GM19397 (cell line): ENCODE measurements around the gene HK3.

Experiments used
- ATAC-seq: cut with Tn5 transposase; IDR thresholded peaks from one replicate; pipeline ENCODE4 v1.9.1; 2021; ENCODE audit warnings: mild to moderate bottlenecking, moderate library complexity; ENCODE audit not compliant: unreplicated experiment

HK3 gene

GRCh38 chr5:176902911-176903664 lies 3.9 kb upstream of the HK3 start:
- no peak for ATAC-seq

DNA sequence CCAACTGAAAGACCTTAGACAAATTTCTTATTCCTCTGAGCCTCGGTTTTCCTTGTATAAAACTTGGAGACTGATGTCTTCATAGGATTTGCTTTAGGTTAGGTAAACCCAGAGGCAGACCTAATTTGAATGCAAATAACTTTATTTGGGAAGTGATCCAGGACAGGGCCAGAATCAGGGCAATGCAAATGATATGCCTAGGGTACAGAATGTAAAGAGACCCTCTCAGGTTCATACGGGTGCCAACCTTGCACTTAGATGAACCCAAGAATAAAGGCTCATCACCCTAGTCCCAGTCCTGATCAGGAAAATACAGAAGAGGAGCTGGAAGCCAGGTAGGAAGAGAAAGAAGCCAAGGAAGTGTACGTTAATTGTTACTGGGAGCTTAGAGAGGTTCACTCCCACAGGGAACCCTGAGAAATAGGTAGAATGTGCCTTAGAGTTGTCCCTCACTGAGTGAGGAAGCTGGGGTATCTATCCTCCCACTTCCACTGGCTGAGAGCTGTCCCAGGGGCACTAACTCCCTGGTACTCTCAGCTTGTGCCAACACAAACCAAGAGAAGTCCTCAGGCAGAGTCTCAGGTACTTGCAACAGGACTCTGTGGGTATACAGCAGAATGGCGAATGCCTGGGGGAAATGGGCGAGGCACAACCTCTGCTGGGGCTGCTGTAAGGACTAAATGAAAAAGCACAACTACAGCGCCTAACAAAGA lies 3.1 kb upstream of the HK3 start:
- no peak for ATAC-seq

DNA sequence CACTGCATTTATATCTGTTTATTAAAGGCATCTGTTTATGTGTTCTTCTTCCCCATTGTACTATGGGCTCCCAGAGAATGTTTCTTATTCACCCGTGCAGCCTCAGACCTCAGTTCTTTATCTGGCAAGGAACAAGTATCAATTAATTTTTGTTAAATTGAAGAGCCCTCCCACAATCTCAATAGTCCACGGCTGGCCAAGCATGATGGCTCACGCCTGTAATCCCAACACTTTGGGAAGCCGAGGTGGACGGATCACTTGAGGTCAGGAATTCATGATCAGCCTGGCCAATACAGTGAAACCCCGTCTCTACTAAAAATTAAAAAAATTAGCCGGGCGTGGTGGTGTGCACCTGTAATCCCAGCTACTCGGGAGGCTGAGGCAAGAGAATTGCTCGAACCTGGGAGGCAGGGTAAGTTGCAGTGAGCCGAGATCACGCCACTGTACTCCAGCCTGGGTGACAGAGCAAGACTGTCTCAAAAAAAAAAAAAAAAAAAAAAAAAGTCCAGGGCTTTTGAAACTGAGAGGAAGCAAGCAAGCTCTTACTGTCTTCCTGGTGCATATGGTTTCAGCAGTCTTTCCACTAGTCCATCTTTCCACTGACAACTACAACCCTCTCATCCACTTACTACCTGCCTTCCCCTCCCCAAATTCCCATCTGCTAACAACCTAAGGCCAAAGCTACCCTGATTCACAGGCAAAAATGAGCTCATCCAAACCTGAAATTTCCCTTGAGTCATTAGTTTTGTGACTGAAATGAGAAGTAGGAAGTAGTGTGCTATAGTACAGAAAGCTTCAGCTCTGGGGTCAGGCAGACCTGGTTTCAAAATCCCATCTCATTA lies 2.3 kb upstream of the HK3 start:
- no peak for ATAC-seq

GRCh38 chr5:176900780-176901204 lies 1.6 kb upstream of the HK3 start:
- ATAC-seq, result no peak

DNA sequence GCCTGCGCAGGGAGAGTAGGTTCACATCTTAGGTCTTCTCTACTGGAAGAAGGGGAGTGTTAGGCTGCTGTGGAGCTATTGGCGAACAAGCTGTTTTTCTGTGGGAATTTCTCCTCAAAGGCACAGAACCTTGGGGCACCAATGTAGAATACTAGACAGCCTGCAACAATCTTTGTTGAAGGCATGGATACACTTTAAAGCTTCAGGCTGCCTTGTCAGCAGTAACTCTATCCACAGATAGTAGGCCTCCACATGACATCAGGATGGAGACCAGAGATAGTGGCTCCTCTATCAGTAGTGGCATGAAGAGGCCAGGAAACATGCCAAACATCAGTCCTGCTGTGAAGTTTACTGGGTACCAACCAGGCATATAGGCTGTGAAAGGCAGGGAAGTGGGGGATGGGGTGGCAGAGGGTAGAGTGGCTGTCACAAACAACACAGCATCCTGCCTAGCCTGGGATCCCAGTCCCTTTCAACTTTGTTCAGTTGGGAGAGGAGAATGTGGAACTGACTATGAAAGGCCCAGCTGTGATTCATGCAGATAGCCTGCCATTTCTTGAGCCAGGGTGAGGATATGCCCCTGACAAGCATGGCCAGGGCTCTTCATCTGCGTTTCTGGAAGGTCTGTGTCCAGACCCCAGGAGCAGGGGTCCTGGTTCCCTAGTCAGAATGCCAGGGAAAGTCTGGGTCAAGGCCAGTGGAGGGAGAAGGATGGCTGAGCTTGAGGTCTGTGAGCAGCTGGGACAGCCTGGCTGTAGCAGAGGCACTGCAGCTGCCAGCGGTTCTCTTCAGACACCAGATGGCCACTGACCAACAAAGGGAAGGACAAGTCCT lies 1.0 kb upstream of the HK3 start:
- no peak for ATAC-seq

DNA sequence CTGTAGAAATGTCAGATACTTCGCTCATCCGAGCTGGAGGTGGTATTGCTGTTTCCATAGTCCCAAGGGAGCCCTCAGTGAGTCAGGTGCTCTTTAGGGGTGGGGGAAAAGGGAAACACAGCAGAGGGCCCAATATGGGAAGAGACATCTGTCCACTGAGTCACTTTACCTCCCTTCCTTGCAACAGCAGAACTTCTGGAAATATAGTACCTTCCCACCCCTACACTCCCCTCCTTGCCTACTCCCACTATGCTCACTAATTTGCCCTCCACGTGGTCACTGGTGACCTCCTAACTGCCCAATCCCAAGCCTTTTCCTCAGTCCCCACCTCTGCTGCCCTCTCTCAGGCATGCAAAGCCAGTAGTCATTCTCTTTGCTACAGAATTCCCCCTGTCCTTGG lies 1.9 kb downstream of the HK3 start:
- no peak for ATAC-seq

- no peak for ATAC-seq
Measured at GRCh38 chr5:176895831-176896230, 3.3 kb downstream of the HK3 start.

DNA sequence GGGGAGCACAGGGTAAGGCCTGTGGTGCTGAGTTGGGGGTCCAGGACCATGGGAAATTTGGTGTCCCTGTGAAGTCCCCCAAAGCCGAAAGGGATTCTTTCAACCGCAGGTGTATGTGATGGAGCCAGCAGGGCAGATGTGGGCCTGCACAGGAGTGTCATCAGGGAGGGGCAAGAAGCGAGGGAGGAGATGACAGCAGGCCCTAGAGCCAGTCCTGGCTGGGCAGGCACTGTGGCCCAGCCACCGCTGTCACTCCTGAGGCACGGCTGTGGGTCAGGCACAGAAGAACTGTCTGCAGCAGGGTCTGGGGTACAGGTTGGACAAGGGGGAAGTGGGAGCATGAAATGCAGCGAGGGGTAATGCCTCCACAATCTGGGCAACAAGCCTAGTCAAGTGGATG lies 4.8 kb downstream of the HK3 start:
- no peak for ATAC-seq

GRCh38 chr5:176892663-176893062 lies 6.5 kb downstream of the HK3 start:
- no peak for ATAC-seq

- no peak for ATAC-seq
Measured at GRCh38 chr5:176891331-176891958, 7.7 kb downstream of the HK3 start.

DNA sequence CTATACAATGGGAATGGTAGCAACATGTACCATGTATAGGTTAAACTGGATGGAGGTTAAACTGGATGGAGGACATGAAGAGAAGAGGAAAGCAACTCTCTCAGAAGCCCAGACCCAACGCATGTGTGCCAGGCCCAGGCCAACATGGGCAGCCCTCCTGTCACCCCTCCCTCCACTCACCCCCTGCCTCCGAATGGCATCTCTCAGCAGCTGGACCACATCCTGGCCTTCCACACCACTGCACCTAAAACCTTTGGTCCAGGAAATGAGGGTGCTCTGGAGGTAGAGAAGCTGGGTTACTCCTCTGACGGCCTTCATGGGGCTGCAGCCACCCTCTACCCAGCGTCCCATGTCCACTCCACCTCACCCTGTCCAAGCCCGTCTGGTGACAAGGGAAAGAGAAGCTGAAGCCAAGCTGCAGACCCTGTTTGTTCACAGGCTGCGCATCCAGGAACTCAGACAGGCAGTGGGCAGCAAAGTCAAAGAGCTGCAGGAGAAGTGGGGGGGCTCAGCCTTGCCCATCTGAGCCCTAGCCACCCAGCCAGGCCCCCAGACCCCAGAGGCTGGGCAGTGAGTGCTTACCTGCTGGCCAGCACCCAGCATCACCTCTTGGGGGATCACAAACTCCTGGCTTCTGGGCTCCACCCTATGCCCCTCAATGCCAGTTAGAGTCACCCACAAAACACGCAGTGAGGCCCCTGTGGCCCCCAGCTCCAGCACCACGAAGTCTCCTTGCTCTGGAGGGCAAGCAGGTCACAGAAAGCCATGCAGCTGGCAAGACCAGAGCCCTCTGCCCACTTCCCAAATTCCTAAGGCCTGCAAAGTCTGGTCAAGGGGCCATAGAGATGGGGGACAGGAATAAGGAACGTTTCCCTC lies 8.5 kb downstream of the HK3 start:
- no peak for ATAC-seq

DNA sequence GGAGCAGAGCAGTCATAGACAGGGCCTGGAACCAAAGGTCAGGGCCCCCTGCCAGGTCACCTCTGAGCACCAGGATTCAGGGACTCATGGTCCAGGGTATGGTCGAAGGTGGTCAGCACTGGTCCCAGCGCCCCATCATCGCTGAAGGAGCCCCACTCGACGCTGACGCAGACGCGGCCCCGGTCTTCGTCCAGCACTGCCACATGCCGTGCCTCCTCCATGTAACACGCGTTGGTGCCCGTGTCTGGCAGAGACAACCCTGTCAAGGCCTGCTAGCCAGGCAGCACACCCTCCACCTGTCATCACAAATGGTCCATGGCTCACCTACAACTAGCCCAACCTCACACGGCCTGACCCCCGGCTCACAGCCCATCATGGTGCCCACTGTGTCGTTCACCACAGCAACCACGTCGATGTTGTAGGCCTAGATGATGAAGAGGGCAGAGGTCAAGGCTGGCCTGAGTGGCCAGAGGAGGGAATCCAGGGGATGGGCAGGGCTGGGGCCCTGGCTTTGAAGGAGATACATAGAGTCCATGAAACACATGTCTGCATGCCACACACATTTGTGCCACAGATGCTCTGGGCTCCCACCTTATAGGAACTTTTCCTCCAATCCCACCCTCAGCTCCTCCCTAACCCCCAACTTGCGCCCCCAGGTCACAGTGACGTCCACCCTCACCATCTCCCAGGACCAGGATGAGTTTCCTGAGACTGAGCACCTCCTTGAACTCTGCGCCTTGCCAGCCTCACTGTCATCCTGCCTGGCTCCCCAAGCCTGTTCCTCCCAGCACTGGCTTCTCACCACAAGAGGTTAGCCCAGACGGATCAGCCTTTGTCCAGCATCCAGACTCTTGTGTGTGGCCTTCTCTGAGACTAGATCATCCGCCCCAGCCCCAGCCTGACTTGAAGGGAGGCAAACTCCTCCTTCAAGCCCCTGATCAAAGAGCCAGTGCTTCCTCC lies 9.5 kb downstream of the HK3 start:
- ATAC-seq, result no peak

DNA sequence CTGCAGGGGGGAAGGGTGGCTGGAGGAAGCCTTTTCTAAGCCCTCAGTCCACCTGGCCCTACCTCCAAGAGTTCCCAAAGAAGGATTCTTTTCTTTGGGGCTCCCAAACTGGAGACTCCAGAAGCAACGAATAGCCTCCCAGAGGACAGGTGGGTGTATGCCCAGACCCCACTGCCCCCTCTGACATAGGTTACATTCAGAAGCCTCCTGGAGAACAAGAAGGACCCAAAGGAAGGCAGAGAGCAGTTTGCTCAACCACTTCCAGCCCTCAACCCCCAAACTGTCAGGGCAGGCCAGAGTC lies 10.3 kb downstream of the HK3 start:
- no peak for ATAC-seq

- ATAC-seq, result no peak
Measured at GRCh38 chr5:176888016-176888864, 10.9 kb downstream of the HK3 start.

DNA sequence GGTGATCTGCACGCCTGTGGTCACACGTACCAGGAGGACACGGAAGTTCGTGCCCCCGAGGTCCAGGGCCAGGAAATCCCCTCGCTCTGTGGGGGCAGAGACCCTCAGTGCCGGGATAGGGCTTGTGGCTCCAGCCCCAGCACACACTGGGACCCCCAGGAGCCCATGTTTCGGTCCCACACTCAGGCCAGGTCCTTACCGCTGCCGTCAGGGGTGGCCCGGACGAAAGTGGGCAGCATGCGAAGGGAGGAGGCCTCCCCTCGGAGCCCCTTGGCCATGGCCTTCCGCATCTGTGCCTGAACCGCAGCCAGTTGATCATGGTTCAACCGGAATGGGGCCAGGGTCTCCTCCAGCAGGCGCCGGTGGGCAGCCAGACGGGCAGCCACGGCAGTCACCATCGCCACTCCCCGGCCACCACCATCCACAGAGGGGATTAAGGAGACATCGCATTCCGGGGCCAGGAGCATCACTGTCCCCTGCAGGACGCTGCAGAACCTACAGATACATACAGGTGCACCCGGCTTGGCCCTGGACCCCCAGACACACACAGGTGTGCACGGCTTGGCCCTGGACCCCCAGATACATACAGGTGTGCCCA lies 11.8 kb downstream of the HK3 start:
- ATAC-seq, result no peak

DNA sequence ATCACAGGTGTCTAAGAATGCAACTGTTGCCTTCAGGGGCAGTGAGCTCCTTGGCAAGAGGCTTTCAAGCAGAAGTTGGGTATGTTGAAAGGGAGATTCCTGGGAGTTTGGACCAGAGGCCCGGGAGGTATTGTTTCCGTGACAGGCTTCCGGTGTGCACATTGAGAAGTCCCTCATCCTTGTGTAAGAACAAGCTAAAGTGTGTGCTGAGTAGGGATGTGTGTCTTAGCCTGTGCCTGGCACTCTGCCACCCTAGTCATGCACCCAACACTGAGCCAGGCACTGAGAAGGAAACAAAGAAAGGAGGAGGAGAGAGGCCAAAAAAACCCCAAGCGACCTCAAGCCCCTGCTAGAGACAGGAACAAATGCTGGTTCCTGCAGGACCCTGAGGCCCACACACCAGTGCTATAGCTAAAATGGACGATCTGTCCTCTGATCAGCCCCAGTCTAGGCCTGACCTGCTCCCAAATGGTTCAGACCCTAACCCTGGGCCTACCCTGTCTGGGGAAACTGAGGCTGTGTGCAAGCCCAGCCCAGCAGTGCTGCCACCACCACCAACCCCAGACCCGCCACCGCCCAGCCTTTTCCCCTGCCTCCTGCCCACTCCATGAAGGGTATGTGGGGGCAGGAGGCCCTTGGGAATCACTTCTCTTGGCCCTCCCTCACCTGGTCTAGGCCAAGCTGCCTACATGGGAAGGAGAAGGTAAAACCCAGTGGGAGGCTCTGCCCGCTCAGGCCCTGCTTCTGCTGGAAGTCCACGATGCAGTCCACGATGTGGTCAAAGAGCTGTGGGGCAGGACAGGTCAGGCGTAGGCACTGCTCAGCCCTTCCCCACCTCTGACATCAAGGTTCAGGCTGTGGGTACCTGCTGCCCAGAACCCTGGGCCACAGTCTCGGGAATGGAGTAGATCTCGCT lies 12.6 kb downstream of the HK3 start:
- no peak for ATAC-seq
